ENCODE results near the gene CORO2B. TPM values are rescaled to one million over a fixed set of nuclear protein-coding genes. Genes with fewer than 3 reads are reported as not detected.

CORO2B gene
- polyA plus RNA-seq, 1 donor, result 5.4 TPM

DNA sequence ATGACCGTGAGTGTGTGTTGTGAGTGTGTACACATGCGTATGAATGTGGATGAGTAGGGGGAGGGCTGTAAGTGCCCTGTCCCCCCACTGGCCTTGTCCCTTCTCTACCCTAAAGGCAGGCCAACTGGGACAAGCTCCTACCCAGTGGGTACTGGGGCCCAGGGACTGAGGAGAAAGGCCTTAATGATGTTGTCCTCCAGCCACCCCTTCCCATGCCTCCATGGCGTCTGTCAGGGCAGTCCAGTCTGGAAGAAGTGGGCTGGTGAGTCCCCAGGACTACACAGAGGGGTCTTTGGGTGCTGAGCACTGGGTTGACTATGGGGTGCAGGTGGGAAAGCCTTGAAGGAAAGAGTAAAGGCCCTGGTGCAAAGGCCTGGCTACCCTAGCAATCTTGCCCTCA, 16.9 kb upstream of the CORO2B start:
- DNase-seq, result no peak
- peaks cover 29% of the 10 kb centered on the region for H3K4me1 ChIP-seq (ENCODE audit: control insufficient read depth, insufficient read depth, low read length)
- H3K4me3 ChIP-seq (ENCODE audit: low read length), result no peak overlapping the region
- no CpG with 5 or more reads among the region's 3 CpGs for WGBS (ENCODE audit: insufficient coverage, low lambda C conversion rate)
- H3K36me3 ChIP-seq (ENCODE audit: control insufficient read depth, insufficient read depth, low read length), result no peaks in the 10 kb centered on the region
- H3K9me3 ChIP-seq (ENCODE audit: control insufficient read depth, low read depth, low read length), result no peaks in the 10 kb centered on the region
- H3K27me3 ChIP-seq (ENCODE audit: control insufficient read depth, insufficient read depth, low read length), result peaks cover 34% of the 10 kb centered on the region
- no peak overlapping the region for H3K27ac ChIP-seq (ENCODE audit: low read length)

DNA sequence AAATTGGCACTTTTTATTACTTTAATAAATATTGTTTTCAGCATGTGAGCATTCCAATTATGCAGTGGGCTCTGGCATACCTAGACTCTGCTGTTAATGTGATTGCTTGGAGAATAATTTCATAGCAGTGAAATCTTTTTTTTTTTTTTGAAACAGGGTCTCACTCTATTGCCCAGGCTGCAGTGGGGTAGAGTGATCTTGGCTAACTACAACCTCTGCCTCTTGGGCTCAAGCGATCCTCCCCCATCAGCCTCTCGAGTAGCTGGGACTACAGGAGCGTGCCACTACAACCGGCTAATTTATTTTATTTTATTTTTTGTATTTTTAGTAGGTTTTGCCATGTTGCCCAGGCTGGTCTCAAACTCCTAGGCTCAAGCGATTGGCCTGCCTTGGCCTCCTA, 14.6 kb upstream of the CORO2B start:
- peaks cover 34% of the 10 kb centered on the region for H3K27me3 ChIP-seq (ENCODE audit: control insufficient read depth, insufficient read depth, low read length)
- H3K4me3 ChIP-seq (ENCODE audit: low read length), result no peak overlapping the region
- DNase-seq, result no peak
- H3K36me3 ChIP-seq (ENCODE audit: control insufficient read depth, insufficient read depth, low read length), result no peaks in the 10 kb centered on the region
- WGBS (ENCODE audit: insufficient coverage, low lambda C conversion rate), result 100% methylated on average over 1 of the region's 5 CpGs
- peaks cover 7% of the 10 kb centered on the region for H3K4me1 ChIP-seq (ENCODE audit: control insufficient read depth, insufficient read depth, low read length)
- H3K9me3 ChIP-seq (ENCODE audit: control insufficient read depth, low read depth, low read length), result no peaks in the 10 kb centered on the region
- no peak overlapping the region for H3K27ac ChIP-seq (ENCODE audit: low read length)

DNA sequence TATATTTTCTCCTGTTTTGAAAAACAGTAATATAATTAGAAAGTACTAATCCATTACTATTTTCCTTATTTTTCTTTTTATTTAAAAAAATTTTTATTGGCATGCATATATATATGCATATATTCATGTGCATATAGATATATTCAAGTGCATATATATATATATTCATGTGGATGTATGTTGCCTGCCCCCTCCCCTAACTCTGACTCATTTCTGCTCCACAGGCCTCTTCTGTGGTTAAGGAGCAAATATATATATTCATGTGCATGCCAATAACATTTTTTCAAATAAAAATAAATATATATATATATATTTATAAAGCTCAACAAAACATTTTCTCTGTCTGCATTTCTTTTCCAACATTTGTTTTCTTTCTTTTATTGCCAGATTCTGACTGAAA, 13.6 kb upstream of the CORO2B start:
- no peak for DNase-seq
- Histone ChIP-seq H3K27ac (ENCODE audit: low read length) (no peak overlapping the region), H3K9me3 (ENCODE audit: control insufficient read depth, low read depth, low read length) (no peaks in the 10 kb centered on the region), H3K27me3 (ENCODE audit: control insufficient read depth, insufficient read depth, low read length) (peaks cover 33% of the 10 kb centered on the region), H3K36me3 (ENCODE audit: control insufficient read depth, insufficient read depth, low read length) (no peaks in the 10 kb centered on the region), H3K4me3 (ENCODE audit: low read length) (no peak overlapping the region), H3K4me1 (ENCODE audit: control insufficient read depth, insufficient read depth, low read length) (no peaks in the 10 kb centered on the region)

DNA sequence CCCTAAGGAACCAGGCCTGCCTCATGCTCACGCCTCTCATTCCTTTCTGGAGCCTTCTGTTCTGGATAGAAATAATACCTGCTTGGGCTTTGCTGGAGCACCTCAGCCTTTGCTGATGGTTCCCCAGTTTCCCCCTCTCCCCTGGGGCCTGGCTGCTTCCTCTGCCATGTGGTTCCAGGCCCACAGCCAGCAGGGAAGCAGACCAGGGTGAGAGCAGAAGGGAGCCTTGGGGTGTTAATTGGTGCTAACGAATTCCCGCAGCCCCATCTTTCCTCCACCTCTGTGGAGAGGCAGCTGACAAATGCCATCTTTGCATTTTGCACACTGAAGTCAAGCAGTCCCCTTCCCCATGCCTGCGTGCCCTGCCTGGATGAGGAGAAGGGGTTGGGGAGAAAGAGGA, 13.1 kb upstream of the CORO2B start:
- no peaks in the 10 kb centered on the region for H3K36me3 ChIP-seq (ENCODE audit: control insufficient read depth, insufficient read depth, low read length)
- no peak overlapping the region for H3K27ac ChIP-seq (ENCODE audit: low read length)
- no peak overlapping the region for H3K4me3 ChIP-seq (ENCODE audit: low read length)
- H3K4me1 ChIP-seq (ENCODE audit: control insufficient read depth, insufficient read depth, low read length), result no peaks in the 10 kb centered on the region
- WGBS (ENCODE audit: insufficient coverage, low lambda C conversion rate), result no CpG with 5 or more reads among the region's 4 CpGs
- H3K27me3 ChIP-seq (ENCODE audit: control insufficient read depth, insufficient read depth, low read length), result peaks cover 30% of the 10 kb centered on the region
- DNase-seq, result no peak
- no peaks in the 10 kb centered on the region for H3K9me3 ChIP-seq (ENCODE audit: control insufficient read depth, low read depth, low read length)

DNA sequence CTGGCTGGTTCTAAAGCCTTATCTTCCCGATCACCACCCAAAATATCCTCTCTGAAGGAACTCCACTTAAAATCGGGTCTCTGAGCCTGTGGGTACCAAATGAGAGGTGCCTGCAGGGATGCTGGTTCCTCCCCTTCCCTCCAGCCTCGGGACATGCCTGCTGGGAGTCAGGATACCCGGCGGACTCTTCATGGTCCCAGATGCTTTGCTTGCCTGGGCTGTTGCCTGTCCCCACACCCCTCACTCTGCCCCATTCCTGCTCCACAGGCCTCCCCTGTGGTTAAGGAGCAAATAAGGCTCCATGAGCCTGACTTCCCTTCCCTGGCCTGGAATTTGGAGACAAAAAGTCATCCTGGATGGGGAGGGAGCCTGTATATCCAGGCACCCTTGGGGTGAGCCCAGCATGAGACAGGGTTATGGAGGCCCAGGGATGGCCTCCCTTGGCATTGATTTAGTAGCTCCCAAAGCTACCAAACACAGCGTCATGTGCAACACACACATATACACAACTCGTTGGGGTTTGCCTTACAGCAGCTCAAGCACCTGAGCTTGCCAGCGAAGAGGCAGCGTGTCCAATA, 12.3 kb upstream of the CORO2B start:
- DNase-seq, result no peak
- H3K4me1 ChIP-seq (ENCODE audit: control insufficient read depth, insufficient read depth, low read length), result no peaks in the 10 kb centered on the region
- peaks cover 23% of the 10 kb centered on the region for H3K27me3 ChIP-seq (ENCODE audit: control insufficient read depth, insufficient read depth, low read length)
- no peak overlapping the region for H3K4me3 ChIP-seq (ENCODE audit: low read length)
- H3K9me3 ChIP-seq (ENCODE audit: control insufficient read depth, low read depth, low read length), result no peaks in the 10 kb centered on the region
- no peak overlapping the region for H3K27ac ChIP-seq (ENCODE audit: low read length)
- WGBS (ENCODE audit: insufficient coverage, low lambda C conversion rate), result no CpG with 5 or more reads among the region's 9 CpGs
- no peaks in the 10 kb centered on the region for H3K36me3 ChIP-seq (ENCODE audit: control insufficient read depth, insufficient read depth, low read length)

DNA sequence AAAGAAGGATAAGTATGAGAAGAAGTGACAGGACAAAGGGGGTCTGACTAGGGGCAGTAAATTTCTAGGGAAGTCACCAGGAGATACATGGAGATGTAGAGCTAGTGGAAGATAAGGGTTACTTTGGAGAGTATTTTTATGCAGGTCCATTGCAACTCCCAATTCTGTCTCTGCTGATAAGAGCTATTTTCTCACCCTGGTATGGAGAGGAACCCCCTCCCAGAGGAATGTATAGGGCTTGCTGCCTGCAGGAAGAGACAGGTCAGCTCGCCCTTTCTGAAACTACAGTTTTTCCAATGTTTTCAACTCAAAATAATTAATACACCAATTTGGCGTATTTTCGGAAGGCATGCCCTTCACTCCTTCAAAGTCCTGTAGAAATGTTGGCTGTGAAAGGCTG, 11.4 kb upstream of the CORO2B start:
- no CpG with 5 or more reads among the region's 3 CpGs for WGBS (ENCODE audit: insufficient coverage, low lambda C conversion rate)
- H3K27me3 ChIP-seq (ENCODE audit: control insufficient read depth, insufficient read depth, low read length), result peaks cover 24% of the 10 kb centered on the region
- DNase-seq, result no peak
- no peaks in the 10 kb centered on the region for H3K36me3 ChIP-seq (ENCODE audit: control insufficient read depth, insufficient read depth, low read length)
- H3K27ac ChIP-seq (ENCODE audit: low read length), result no peak overlapping the region
- H3K9me3 ChIP-seq (ENCODE audit: control insufficient read depth, low read depth, low read length), result no peaks in the 10 kb centered on the region
- no peak overlapping the region for H3K4me3 ChIP-seq (ENCODE audit: low read length)
- H3K4me1 ChIP-seq (ENCODE audit: control insufficient read depth, insufficient read depth, low read length), result no peaks in the 10 kb centered on the region

DNA sequence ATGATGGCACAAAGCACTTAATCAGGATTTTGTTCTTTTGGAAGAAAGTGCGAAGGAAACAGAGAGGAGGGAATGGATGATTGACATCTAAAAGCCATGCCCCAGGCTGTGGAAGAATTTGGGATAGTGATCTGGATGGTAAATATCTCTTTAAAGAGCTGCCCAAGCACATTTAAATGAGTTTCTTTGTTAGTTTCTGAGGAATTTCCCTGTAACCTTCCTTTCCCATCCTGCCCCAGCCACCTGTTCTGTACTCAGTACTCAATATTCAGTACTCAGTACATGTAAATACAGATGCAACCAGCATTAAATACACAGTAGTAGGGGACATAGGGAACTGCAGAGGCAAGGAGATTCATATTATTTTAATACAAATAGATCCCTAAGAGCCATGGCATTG, 7.8 kb upstream of the CORO2B start:
- H3K4me1 ChIP-seq (ENCODE audit: control insufficient read depth, insufficient read depth, low read length), result no peaks in the 10 kb centered on the region
- H3K9me3 ChIP-seq (ENCODE audit: control insufficient read depth, low read depth, low read length), result no peaks in the 10 kb centered on the region
- no peaks in the 10 kb centered on the region for H3K36me3 ChIP-seq (ENCODE audit: control insufficient read depth, insufficient read depth, low read length)
- no CpG with 5 or more reads among the region's 1 CpG for WGBS (ENCODE audit: insufficient coverage, low lambda C conversion rate)
- no peak for DNase-seq
- H3K27me3 ChIP-seq (ENCODE audit: control insufficient read depth, insufficient read depth, low read length), result peaks cover 49% of the 10 kb centered on the region
- no peak overlapping the region for H3K27ac ChIP-seq (ENCODE audit: low read length)
- H3K4me3 ChIP-seq (ENCODE audit: low read length), result no peak overlapping the region

DNA sequence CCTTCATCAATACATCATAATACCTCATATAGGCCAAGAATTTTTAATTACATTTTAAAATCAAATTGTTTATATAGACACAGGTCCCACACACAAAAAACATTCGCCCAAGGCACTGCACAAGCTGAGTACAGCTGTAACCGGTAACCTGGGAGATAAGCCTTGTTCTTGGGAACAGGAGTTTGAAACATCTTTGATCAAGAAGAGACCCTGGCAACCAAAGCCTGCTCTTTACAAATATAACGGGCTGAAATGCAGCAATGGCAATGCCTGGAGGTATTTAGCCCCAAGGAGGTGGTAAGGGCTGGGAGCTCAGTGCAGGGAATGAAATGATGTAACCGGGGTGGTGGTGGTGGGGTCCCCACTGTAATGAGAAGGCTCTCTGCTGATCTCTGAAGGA, 7.2 kb upstream of the CORO2B start:
- H3K36me3 ChIP-seq (ENCODE audit: control insufficient read depth, insufficient read depth, low read length), result no peaks in the 10 kb centered on the region
- H3K9me3 ChIP-seq (ENCODE audit: control insufficient read depth, low read depth, low read length), result no peaks in the 10 kb centered on the region
- H3K4me3 ChIP-seq (ENCODE audit: low read length), result no peak overlapping the region
- H3K4me1 ChIP-seq (ENCODE audit: control insufficient read depth, insufficient read depth, low read length), result no peaks in the 10 kb centered on the region
- DNase-seq, result no peak
- no peak overlapping the region for H3K27ac ChIP-seq (ENCODE audit: low read length)
- peaks cover 50% of the 10 kb centered on the region for H3K27me3 ChIP-seq (ENCODE audit: control insufficient read depth, insufficient read depth, low read length)
- no CpG with 5 or more reads among the region's 4 CpGs for WGBS (ENCODE audit: insufficient coverage, low lambda C conversion rate)

DNA sequence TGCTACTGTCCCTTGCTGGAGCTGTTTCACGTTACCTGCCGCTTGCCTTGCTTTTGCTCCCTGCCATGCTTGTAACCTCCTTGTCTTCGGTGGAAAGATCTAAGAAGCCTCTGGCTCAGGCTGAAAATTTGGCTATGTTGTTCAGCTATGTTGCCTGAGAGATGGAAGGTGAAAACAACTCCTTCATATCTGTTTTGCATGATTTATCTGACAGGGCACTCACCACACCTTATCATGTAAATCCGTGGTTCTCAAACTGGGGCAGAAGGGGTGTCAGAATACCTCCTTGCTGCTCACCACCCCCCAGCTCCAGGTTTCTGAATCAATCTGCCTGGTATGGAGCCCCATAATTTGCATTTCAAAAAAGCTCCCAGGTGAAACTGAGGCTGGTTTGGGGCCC, 6.5 kb upstream of the CORO2B start:
- Histone ChIP-seq H3K4me1 (ENCODE audit: control insufficient read depth, insufficient read depth, low read length) (no peaks in the 10 kb centered on the region), H3K27me3 (ENCODE audit: control insufficient read depth, insufficient read depth, low read length) (peaks cover 58% of the 10 kb centered on the region), H3K9me3 (ENCODE audit: control insufficient read depth, low read depth, low read length) (no peaks in the 10 kb centered on the region), H3K27ac (ENCODE audit: low read length) (no peak overlapping the region), H3K4me3 (ENCODE audit: low read length) (no peak overlapping the region), H3K36me3 (ENCODE audit: control insufficient read depth, insufficient read depth, low read length) (no peaks in the 10 kb centered on the region)
- no CpG with 5 or more reads among the region's 4 CpGs for WGBS (ENCODE audit: insufficient coverage, low lambda C conversion rate)
- DNase-seq, result no peak

DNA sequence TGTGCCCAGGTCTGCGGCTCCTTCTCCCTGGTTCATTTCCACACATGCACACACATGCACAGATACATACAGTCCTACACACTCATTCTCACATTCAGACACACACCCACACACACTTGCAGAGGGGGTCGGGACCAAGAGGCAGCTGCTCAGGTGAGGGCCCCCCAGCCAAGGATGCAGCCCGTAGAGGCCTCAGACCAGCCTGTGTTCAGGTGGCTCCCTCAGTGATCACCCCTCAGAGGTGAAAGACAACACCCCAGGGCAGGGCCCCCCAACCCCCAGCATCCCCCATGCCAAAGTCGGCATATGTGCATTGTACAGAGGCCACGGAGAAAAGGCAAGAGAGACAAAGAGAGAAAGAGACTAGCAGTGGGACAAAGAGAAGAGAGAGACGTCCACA, 5.9 kb upstream of the CORO2B start:
- Histone ChIP-seq H3K4me1 (ENCODE audit: control insufficient read depth, insufficient read depth, low read length) (peaks cover 4% of the 10 kb centered on the region), H3K27ac (ENCODE audit: low read length) (no peak overlapping the region), H3K36me3 (ENCODE audit: control insufficient read depth, insufficient read depth, low read length) (no peaks in the 10 kb centered on the region), H3K4me3 (ENCODE audit: low read length) (no peak overlapping the region), H3K9me3 (ENCODE audit: control insufficient read depth, low read depth, low read length) (no peaks in the 10 kb centered on the region), H3K27me3 (ENCODE audit: control insufficient read depth, insufficient read depth, low read length) (peaks cover 61% of the 10 kb centered on the region)
- WGBS (ENCODE audit: insufficient coverage, low lambda C conversion rate), result 53% methylated on average over 3 of the region's 6 CpGs
- DNase-seq, result no peak

DNA sequence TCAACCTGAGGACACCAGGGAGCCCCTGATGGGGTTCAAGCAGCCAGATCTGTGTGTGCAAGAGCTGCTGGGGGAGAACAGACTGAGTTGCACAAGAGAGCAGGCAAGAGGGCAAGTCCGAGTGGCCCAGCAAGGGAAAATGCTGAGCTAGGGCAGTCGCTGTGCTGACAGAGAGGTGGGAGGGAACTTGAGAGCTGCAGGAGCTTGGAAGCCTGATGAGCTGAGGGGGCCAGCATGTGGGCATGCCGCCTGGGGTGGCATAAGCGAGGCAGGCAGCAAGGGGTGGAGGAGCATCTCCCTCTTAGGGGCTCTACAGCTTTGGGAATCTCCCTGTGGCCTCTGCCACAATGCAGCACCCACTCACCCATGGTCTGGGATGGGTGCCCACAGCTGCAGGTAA, 4.7 kb upstream of the CORO2B start:
- no peaks in the 10 kb centered on the region for H3K36me3 ChIP-seq (ENCODE audit: control insufficient read depth, insufficient read depth, low read length)
- H3K4me1 ChIP-seq (ENCODE audit: control insufficient read depth, insufficient read depth, low read length), result peaks cover 9% of the 10 kb centered on the region
- no peak overlapping the region for H3K4me3 ChIP-seq (ENCODE audit: low read length)
- H3K27ac ChIP-seq (ENCODE audit: low read length), result no peak overlapping the region
- H3K9me3 ChIP-seq (ENCODE audit: control insufficient read depth, low read depth, low read length), result no peaks in the 10 kb centered on the region
- DNase-seq, result peak; percentile 18 to 56
- WGBS (ENCODE audit: insufficient coverage, low lambda C conversion rate), result no CpG with 5 or more reads among the region's 4 CpGs
- H3K27me3 ChIP-seq (ENCODE audit: control insufficient read depth, insufficient read depth, low read length), result peaks cover 66% of the 10 kb centered on the region

All from large intestine (tissue), 3 donors.